Activated naive CD8-positive, alpha-beta T cell (primary cell): ENCODE results near the gene SYPL1.

Experiments
- H3K27ac Mint-ChIP-seq: one replicate; pipeline ENCODE4 v1.8.0; 2021; ENCODE audit warnings: mixed read lengths
- H3K27me3 Mint-ChIP-seq: one replicate; pipeline ENCODE4 v1.8.0; 2021; ENCODE audit warnings: mixed read lengths
- H3K36me3 Mint-ChIP-seq: one replicate; pipeline ENCODE4 v1.8.0; 2021; ENCODE audit warnings: mixed read lengths
- H3K4me1 Mint-ChIP-seq: one replicate; pipeline ENCODE4 v1.8.0; 2021; ENCODE audit warnings: low read depth, mixed read lengths
- H3K4me3 Mint-ChIP-seq: one replicate; pipeline ENCODE4 v1.8.0; 2021; ENCODE audit warnings: mild to moderate bottlenecking, mixed read lengths
- H3K9me3 Mint-ChIP-seq: one replicate; pipeline ENCODE4 v1.8.0; 2021; ENCODE audit warnings: low read depth, mixed read lengths

SYPL1 gene

GRCh38 chr7:106128836-106129235 is 16.7 kb upstream of the SYPL1 start:
- Mint-ChIP-seq H3K9me3 (no peaks in the 10 kb centered on the region), H3K4me3 (no peak overlapping the region), H3K27ac (no peak overlapping the region), H3K4me1 (peaks cover 12% of the 10 kb centered on the region), H3K36me3 (no peaks in the 10 kb centered on the region), H3K27me3 (no peaks in the 10 kb centered on the region)

- peaks cover 12% of the 10 kb centered on the region for H3K4me1 Mint-ChIP-seq
- no peak overlapping the region for H3K27ac Mint-ChIP-seq
- H3K4me3 Mint-ChIP-seq, result no peak overlapping the region
- H3K36me3 Mint-ChIP-seq, result no peaks in the 10 kb centered on the region
- no peaks in the 10 kb centered on the region for H3K27me3 Mint-ChIP-seq
- no peaks in the 10 kb centered on the region for H3K9me3 Mint-ChIP-seq
These were observed 16.1 kb upstream of the SYPL1 start for GRCh38 chr7:106127984-106128780.

GRCh38 chr7:106126170-106126938 is 14.2 kb upstream of the SYPL1 start:
- Mint-ChIP-seq H3K9me3 (no peaks in the 10 kb centered on the region), H3K4me3 (peak overlapping the region; percentile 64), H3K36me3 (no peaks in the 10 kb centered on the region), H3K27me3 (no peaks in the 10 kb centered on the region), H3K4me1 (peaks cover 14% of the 10 kb centered on the region), H3K27ac (peak overlapping the region; percentile 18)

GRCh38 chr7:106125417-106125816 is 13.3 kb upstream of the SYPL1 start:
- Mint-ChIP-seq H3K27me3 (no peaks in the 10 kb centered on the region), H3K4me1 (peaks cover 15% of the 10 kb centered on the region), H3K4me3 (no peak overlapping the region), H3K27ac (no peak overlapping the region), H3K9me3 (no peaks in the 10 kb centered on the region), H3K36me3 (no peaks in the 10 kb centered on the region)

GRCh38 chr7:106124186-106124585 is 12.1 kb upstream of the SYPL1 start:
- Mint-ChIP-seq H3K27me3 (no peaks in the 10 kb centered on the region), H3K4me3 (no peak overlapping the region), H3K9me3 (no peaks in the 10 kb centered on the region)

GRCh38 chr7:106122713-106123112 is 10.6 kb upstream of the SYPL1 start:
- H3K4me1 Mint-ChIP-seq, result peaks cover 17% of the 10 kb centered on the region

More at GRCh38 chr7:106124186-106124585, 12.1 kb upstream of the SYPL1 start:
- peaks cover 15% of the 10 kb centered on the region for H3K4me1 Mint-ChIP-seq
- H3K27ac Mint-ChIP-seq, result no peak overlapping the region
- no peaks in the 10 kb centered on the region for H3K36me3 Mint-ChIP-seq

GRCh38 chr7:106121189-106121810 is 9.2 kb upstream of the SYPL1 start:
- H3K4me1 Mint-ChIP-seq, result peaks cover 20% of the 10 kb centered on the region
- H3K9me3 Mint-ChIP-seq, result no peaks in the 10 kb centered on the region
- no peak overlapping the region for H3K4me3 Mint-ChIP-seq
- no peak overlapping the region for H3K27ac Mint-ChIP-seq
- no peaks in the 10 kb centered on the region for H3K27me3 Mint-ChIP-seq
- H3K36me3 Mint-ChIP-seq, result no peaks in the 10 kb centered on the region

More at GRCh38 chr7:106122713-106123112, 10.6 kb upstream of the SYPL1 start:
- Mint-ChIP-seq H3K27me3 (no peaks in the 10 kb centered on the region), H3K4me3 (no peak overlapping the region), H3K9me3 (no peaks in the 10 kb centered on the region), H3K36me3 (no peaks in the 10 kb centered on the region), H3K27ac (no peak overlapping the region)

GRCh38 chr7:106120500-106120899 is 8.4 kb upstream of the SYPL1 start:
- Mint-ChIP-seq H3K27me3 (no peaks in the 10 kb centered on the region), H3K4me3 (no peak overlapping the region), H3K9me3 (no peaks in the 10 kb centered on the region), H3K36me3 (no peaks in the 10 kb centered on the region), H3K27ac (no peak overlapping the region), H3K4me1 (peaks cover 21% of the 10 kb centered on the region)

- Mint-ChIP-seq H3K9me3 (no peaks in the 10 kb centered on the region), H3K4me1 (peaks cover 26% of the 10 kb centered on the region)
These were observed 7.6 kb upstream of the SYPL1 start for GRCh38 chr7:106119719-106120118.

GRCh38 chr7:106117786-106118544 is 5.9 kb upstream of the SYPL1 start:
- no peak overlapping the region for H3K27ac Mint-ChIP-seq
- no peaks in the 10 kb centered on the region for H3K36me3 Mint-ChIP-seq
- H3K4me1 Mint-ChIP-seq, result peaks cover 41% of the 10 kb centered on the region
- H3K27me3 Mint-ChIP-seq, result no peaks in the 10 kb centered on the region
- H3K4me3 Mint-ChIP-seq, result no peak overlapping the region
- no peaks in the 10 kb centered on the region for H3K9me3 Mint-ChIP-seq

More at GRCh38 chr7:106119719-106120118, 7.6 kb upstream of the SYPL1 start:
- Mint-ChIP-seq H3K27ac (no peak overlapping the region), H3K27me3 (no peaks in the 10 kb centered on the region), H3K4me3 (no peak overlapping the region), H3K36me3 (no peaks in the 10 kb centered on the region)

GRCh38 chr7:106116161-106116704 is 4.1 kb upstream of the SYPL1 start:
- peak overlapping the region; percentile 59 for H3K27ac Mint-ChIP-seq

GRCh38 chr7:106114716-106115383 is 2.7 kb upstream of the SYPL1 start:
- Mint-ChIP-seq H3K27me3 (no peaks in the 10 kb centered on the region), H3K9me3 (no peaks in the 10 kb centered on the region), H3K4me1 (peaks cover 57% of the 10 kb centered on the region), H3K4me3 (peak overlapping the region; percentile 62), H3K27ac (peak overlapping the region; percentile 91), H3K36me3 (no peaks in the 10 kb centered on the region)

More at GRCh38 chr7:106116161-106116704, 4.1 kb upstream of the SYPL1 start:
- H3K9me3 Mint-ChIP-seq, result no peaks in the 10 kb centered on the region
- H3K4me1 Mint-ChIP-seq, result peaks cover 44% of the 10 kb centered on the region
- no peaks in the 10 kb centered on the region for H3K27me3 Mint-ChIP-seq
- H3K4me3 Mint-ChIP-seq, result no peak overlapping the region
- no peaks in the 10 kb centered on the region for H3K36me3 Mint-ChIP-seq

- H3K9me3 Mint-ChIP-seq, result no peaks in the 10 kb centered on the region
- H3K27me3 Mint-ChIP-seq, result no peaks in the 10 kb centered on the region
- peak overlapping the region; percentile 97 for H3K27ac Mint-ChIP-seq
- H3K36me3 Mint-ChIP-seq, result no peaks in the 10 kb centered on the region
- H3K4me3 Mint-ChIP-seq, result peak overlapping the region; percentile 93
- peaks cover 72% of the 10 kb centered on the region for H3K4me1 Mint-ChIP-seq
These were observed 885 bp upstream of the SYPL1 start for GRCh38 chr7:106112972-106113421.
